OCI-LY1 (cell line): Measurements from ENCODE around the gene ZBED5.

Source experiments
- EZH2 ChIP-seq: fragments of 200-600 bp; sonication (generic), shearing (Covaris generic); IDR thresholded peaks from 2 replicates; pipeline ENCODE4 v1.8.0; 2017; ENCODE audit warnings: borderline replicate concordance, mixed run types, mild to moderate bottlenecking, antibody characterized with exemption, low read length, moderate library complexity, mixed read lengths
- TF ChIP-seq, protein P1 (sequence below): fragments of 200-600 bp; sonication (generic), shearing (Covaris generic); IDR thresholded peaks from 2 replicates; pipeline ENCODE4 v1.5.1; 2017; ENCODE audit warnings: mild to moderate bottlenecking, antibody characterized with exemption, low read length, moderate library complexity, mixed read lengths

DNA sequence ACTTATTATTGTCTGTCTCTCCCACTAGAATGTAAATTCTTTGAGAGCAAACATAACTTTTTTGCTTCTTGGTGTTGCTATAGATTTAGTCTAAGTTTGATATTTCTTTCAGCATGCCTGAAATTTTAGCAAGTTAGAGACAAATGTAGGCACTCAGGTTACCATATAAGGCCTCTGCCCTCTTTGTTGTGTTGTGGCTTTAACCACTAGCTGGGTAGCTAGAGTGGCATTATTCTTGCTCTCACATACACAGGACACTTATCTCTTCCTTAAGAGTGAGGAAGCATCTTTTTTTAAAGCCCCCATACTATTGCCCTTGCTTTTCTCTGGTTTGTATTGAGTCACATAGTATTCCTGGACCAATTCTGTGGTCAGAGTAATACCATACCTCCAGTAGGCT lies 11.2 kb downstream of the ZBED5 start:
- TF ChIP-seq, protein P1, sequence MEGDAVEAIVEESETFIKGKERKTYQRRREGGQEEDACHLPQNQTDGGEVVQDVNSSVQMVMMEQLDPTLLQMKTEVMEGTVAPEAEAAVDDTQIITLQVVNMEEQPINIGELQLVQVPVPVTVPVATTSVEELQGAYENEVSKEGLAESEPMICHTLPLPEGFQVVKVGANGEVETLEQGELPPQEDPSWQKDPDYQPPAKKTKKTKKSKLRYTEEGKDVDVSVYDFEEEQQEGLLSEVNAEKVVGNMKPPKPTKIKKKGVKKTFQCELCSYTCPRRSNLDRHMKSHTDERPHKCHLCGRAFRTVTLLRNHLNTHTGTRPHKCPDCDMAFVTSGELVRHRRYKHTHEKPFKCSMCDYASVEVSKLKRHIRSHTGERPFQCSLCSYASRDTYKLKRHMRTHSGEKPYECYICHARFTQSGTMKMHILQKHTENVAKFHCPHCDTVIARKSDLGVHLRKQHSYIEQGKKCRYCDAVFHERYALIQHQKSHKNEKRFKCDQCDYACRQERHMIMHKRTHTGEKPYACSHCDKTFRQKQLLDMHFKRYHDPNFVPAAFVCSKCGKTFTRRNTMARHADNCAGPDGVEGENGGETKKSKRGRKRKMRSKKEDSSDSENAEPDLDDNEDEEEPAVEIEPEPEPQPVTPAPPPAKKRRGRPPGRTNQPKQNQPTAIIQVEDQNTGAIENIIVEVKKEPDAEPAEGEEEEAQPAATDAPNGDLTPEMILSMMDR: no peak
- TF ChIP-seq EZH2: no peak
